Spleen (tissue), 11 donors: ENCODE data around the gene ZNF574. TPM values are rescaled to one million over a fixed set of nuclear protein-coding genes. Genes with fewer than 3 reads are reported as not detected.

Experiments used
- DNase-seq: peaks from one replicate; pipeline ENCODE4 v3.0.0-alpha.2; 2020
- H3K27ac ChIP-seq, 8 donors: fragments of 200-600 bp; sonication (generic) in 7 of 8; 1 replicate in 4 of 8; 2 replicates in 4 of 8; pipeline versions ENCODE4 v1.5.0 to v1.8.0; 2016 to 2021; ENCODE audit warnings: inconsistent platforms in 4 of 8, mild to moderate bottlenecking in 4 of 8, moderate library complexity in 1 of 8
- H3K27me3 ChIP-seq, 7 donors: fragments of 200-600 bp; sonication (generic) in 6 of 7; replicated peaks in 1 of 7; 1 replicate in 4 of 7; 2 replicates in 3 of 7; pipeline versions ENCODE4 v1.5.0 to v1.8.0; 2016 to 2021; ENCODE audit warnings: inconsistent platforms in 3 of 7, mild to moderate bottlenecking in 1 of 7
- H3K36me3 ChIP-seq, 6 donors: fragments of 200-600 bp; sonication (generic) in 5 of 6; 1 replicate in 4 of 6; 2 replicates in 2 of 6; pipeline versions ENCODE4 v1.5.0 to v1.8.0; 2016 to 2021; ENCODE audit warnings: inconsistent platforms in 2 of 6
- H3K4me1 ChIP-seq, 6 donors: fragments of 200-600 bp; sonication (generic) in 5 of 6; 1 replicate in 3 of 6; 2 replicates in 3 of 6; pipeline versions ENCODE4 v1.5.0 to v1.8.0; 2016 to 2021; ENCODE audit warnings: inconsistent platforms in 3 of 6
- H3K4me3 ChIP-seq, 8 donors: fragments of 200-600 bp; sonication (generic) in 7 of 8; 1 replicate in 4 of 8; 2 replicates in 4 of 8; pipeline versions ENCODE4 v1.5.0 to v1.8.0; 2016 to 2021; ENCODE audit warnings: inconsistent platforms in 4 of 8, mild to moderate bottlenecking in 4 of 8, moderate library complexity in 2 of 8
- H3K9me3 ChIP-seq, 8 donors: fragments of 200-600 bp; sonication (generic) in 7 of 8; 1 replicate in 4 of 8; 2 replicates in 4 of 8; pipeline versions ENCODE4 v1.5.0 to v1.8.0; 2016 to 2021; ENCODE audit warnings: inconsistent platforms in 4 of 8
- POLR2A ChIP-seq, 3 donors: fragments of 450-650 bp; IDR thresholded peaks; one replicate each; pipeline ENCODE4 v1.5.1; 2017; ENCODE audit warnings: antibody characterized with exemption in 3 of 3, mild to moderate bottlenecking in 1 of 3
- POLR2AphosphoS5 ChIP-seq, 3 donors: sonication (generic); formaldehyde crosslinking; IDR thresholded peaks; one replicate each; pipeline ENCODE4 v1.5.1; 2017; ENCODE audit warnings: antibody characterized with exemption in 3 of 3
- WGBS, 5 donors: extraction: QIAGEN DNeasy Blood & Tissue Kit in 3 of 5; methylation state at CpG; one replicate each; pipeline versions ENCODE4 v1.1.5 to v1.1.7; 2013 to 2018; 5-methylcytosine and 5-hydroxymethylcytosine counted together
- intact Hi-C: fragments of 100-400 bp; cut with DNase I; formaldehyde crosslinking; loops from one replicate; pipeline ENCODE4 v1.15.0; 2023; ENCODE audit warnings: low total_unique reads
- polyA plus RNA-seq, 3 donors: library from polyadenylated mRNA; stranded (reverse); fragments of 200-250 nt; gene quantifications; one replicate each; pipeline ENCODE4 v1.2.1, GENCODE V29; 2013
- total RNA-seq, 7 donors: library from RNA; depleted of rRNA in 3 of 7; stranded (reverse); fragments of >200 nt in 3 of 7; fragmentation: NEBNext Ultra II Directional in 4 of 7; extraction: Animal tissue kit (Norgen Biotek cat#: 25700) in 4 of 7; gene quantifications; one replicate each; pipeline versions ENCODE4 v1.1.0 to v1.2.1, GENCODE V29; 2016 to 2021
- TF ChIP-seq, protein P1 (sequence below), 11 experiments: fragments of 200-600 bp in 7 of 11; fragments of 450-650 bp in 4 of 11; sonication (generic) in 4 of 11; IDR thresholded peaks in 8 of 11; conservative IDR thresholded peaks in 3 of 11; 1 replicate in 7 of 11; 2 replicates in 4 of 11; pipeline versions ENCODE4 v1.4.0 to v1.8.0; 2016 to 2021; ENCODE audit warnings: antibody characterized with exemption in 11 of 11, inconsistent platforms in 4 of 11, mild to moderate bottlenecking in 1 of 11
- donor health status: healthy with polysubstance abuse.
- donor health status: DM: no; HTN: no; CAD: no; lungs with moderate emphysema.
- donor health status: DM: no; HTN: no; CAD: no.
- donor health status: Bipolar disorder and iron deficiency.
- donor health status: healthy.
- donor health status: DM: no; HTN: no; CAD: no.
- donor health status: DM: yes; HTN: yes; CAD: no.

Gene ZNF574
- total and polyA plus RNA-seq, 10 donors, result 4.7 to 21.0 (median 15.3) TPM

GRCh38 chr19:42078538-42079275 lies 2.7 kb downstream of the ZNF574 start:
- intact Hi-C loops, result no loop called here
- no peaks in the 10 kb centered on the region for H3K27me3 ChIP-seq
- H3K27ac ChIP-seq, result no peak overlapping the region
- H3K4me3 ChIP-seq, result no peak overlapping the region
- TF ChIP-seq, protein P1, sequence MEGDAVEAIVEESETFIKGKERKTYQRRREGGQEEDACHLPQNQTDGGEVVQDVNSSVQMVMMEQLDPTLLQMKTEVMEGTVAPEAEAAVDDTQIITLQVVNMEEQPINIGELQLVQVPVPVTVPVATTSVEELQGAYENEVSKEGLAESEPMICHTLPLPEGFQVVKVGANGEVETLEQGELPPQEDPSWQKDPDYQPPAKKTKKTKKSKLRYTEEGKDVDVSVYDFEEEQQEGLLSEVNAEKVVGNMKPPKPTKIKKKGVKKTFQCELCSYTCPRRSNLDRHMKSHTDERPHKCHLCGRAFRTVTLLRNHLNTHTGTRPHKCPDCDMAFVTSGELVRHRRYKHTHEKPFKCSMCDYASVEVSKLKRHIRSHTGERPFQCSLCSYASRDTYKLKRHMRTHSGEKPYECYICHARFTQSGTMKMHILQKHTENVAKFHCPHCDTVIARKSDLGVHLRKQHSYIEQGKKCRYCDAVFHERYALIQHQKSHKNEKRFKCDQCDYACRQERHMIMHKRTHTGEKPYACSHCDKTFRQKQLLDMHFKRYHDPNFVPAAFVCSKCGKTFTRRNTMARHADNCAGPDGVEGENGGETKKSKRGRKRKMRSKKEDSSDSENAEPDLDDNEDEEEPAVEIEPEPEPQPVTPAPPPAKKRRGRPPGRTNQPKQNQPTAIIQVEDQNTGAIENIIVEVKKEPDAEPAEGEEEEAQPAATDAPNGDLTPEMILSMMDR (IDR thresholded peaks at IDR 0.05 in 8 of 11, conservative IDR thresholded peaks at IDR 0.05 in 3 of 11), result no peak
- no peak for TF ChIP-seq POLR2AphosphoS5 (IDR thresholded peaks at IDR 0.05)
- TF ChIP-seq POLR2A (IDR thresholded peaks at IDR 0.05), result no peak
- peaks cover 7 to 64% (median 37%) of the 10 kb centered on the region in 6 donors for H3K4me1 ChIP-seq
- DNase-seq, result no peak
- peaks cover 8 to 55% (median 42%) of the 10 kb centered on the region in 6 donors for H3K36me3 ChIP-seq
- 83 to 92% (median 84%) methylated on average over 10 to 15 of the region's 15 CpGs for WGBS, 5 donors
- no peaks in the 10 kb centered on the region for H3K9me3 ChIP-seq

- intact Hi-C loops, result no loop called here
- DNase-seq, result no peak
- peaks cover 7 to 64% (median 37%) of the 10 kb centered on the region in 6 donors for H3K4me1 ChIP-seq
- WGBS, 5 donors, result 72 to 97% (median 82%) methylated on average over 6 to 16 of the region's 16 CpGs
- peaks cover 8 to 60% (median 42%) of the 10 kb centered on the region in 6 donors for H3K36me3 ChIP-seq
- TF ChIP-seq POLR2A (IDR thresholded peaks at IDR 0.05), result no peak
- TF ChIP-seq POLR2AphosphoS5 (IDR thresholded peaks at IDR 0.05), result peak in 1 of 3 donors; percentile 35
- no peaks in the 10 kb centered on the region for H3K9me3 ChIP-seq
- no peaks in the 10 kb centered on the region for H3K27me3 ChIP-seq
- H3K4me3 ChIP-seq, result no peak overlapping the region
- H3K27ac ChIP-seq, result no peak overlapping the region
Measured at GRCh38 chr19:42079276-42079669, 3.3 kb downstream of the ZNF574 start.

GRCh38 chr19:42079886-42080763 lies 4.2 kb downstream of the ZNF574 start:
- Histone ChIP-seq H3K36me3 (peaks cover 8 to 60% (median 42%) of the 10 kb centered on the region in 6 donors), H3K27me3 (no peaks in the 10 kb centered on the region), H3K9me3 (no peaks in the 10 kb centered on the region), H3K4me1 (peaks cover 7 to 56% (median 31%) of the 10 kb centered on the region in 6 donors), H3K4me3 (no peak overlapping the region), H3K27ac (no peak overlapping the region)
- TF ChIP-seq POLR2A (IDR thresholded peaks at IDR 0.05), result no peak
- TF ChIP-seq POLR2AphosphoS5 (IDR thresholded peaks at IDR 0.05), result peak in 2 of 3 donors; percentile 21 to 34
- 93 to 97% (median 94%) methylated on average over 34 to 44 of the region's 44 CpGs for WGBS, 5 donors
- intact Hi-C loops, result no loop called here
- DNase-seq, result no peak

DNA sequence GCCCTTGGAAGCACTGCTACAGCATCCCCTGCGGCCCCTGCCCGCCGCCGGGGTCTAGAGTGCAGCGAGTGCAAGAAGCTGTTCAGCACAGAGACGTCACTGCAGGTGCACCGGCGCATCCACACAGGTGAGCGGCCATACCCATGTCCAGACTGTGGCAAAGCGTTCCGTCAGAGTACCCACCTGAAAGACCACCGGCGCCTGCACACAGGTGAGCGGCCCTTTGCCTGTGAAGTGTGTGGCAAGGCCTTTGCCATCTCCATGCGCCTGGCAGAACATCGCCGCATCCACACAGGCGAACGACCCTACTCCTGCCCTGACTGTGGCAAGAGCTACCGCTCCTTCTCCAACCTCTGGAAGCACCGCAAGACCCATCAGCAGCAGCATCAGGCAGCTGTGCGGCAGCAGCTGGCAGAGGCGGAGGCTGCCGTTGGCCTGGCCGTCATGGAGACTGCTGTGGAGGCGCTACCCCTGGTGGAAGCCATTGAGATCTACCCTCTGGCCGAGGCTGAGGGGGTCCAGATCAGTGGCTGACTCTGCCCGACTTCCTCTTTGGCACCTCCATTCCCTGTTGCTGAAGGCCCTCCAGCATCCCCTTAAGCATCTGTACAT lies 4.9 kb downstream of the ZNF574 start:
- intact Hi-C loops, result no loop called here
- 85 to 96% (median 94%) methylated on average over 10 to 28 of the region's 28 CpGs for WGBS, 5 donors

More for the DNA sequence above, 4.9 kb downstream of the ZNF574 start:
- Histone ChIP-seq H3K4me3 (no peak overlapping the region), H3K9me3 (no peaks in the 10 kb centered on the region), H3K4me1 (peaks cover 7 to 53% (median 29%) of the 10 kb centered on the region in 6 donors), H3K27ac (no peak overlapping the region), H3K36me3 (peaks cover 8 to 60% (median 42%) of the 10 kb centered on the region in 6 donors), H3K27me3 (no peaks in the 10 kb centered on the region)
- TF ChIP-seq POLR2AphosphoS5 (IDR thresholded peaks at IDR 0.05), result peak in 2 of 3 donors; percentile 30 to 32
- TF ChIP-seq POLR2A (IDR thresholded peaks at IDR 0.05), result no peak
- TF ChIP-seq, protein P1 (IDR thresholded peaks at IDR 0.05 in 8 of 11, conservative IDR thresholded peaks at IDR 0.05 in 3 of 11), result no peak
- no peak for DNase-seq
